Vagina (tissue), 2 donors: ENCODE measurements around the gene KRT15.

ENCODE experiments used
- CTCF ChIP-seq, 3 experiments: fragments of 450-650 bp in 2 of 3; fragments of 200-600 bp in 1 of 3; sonication (generic) in 1 of 3; IDR thresholded peaks; one replicate each; pipeline ENCODE4 v1.5.1; 2017 to 2019; ENCODE audit warnings: antibody characterized with exemption in 3 of 3, mild to moderate bottlenecking in 2 of 3, moderate library complexity in 2 of 3
- POLR2A ChIP-seq, 2 donors: fragments of 450-650 bp; IDR thresholded peaks; one replicate each; pipeline ENCODE4 v1.6.1; 2017; ENCODE audit warnings: antibody characterized with exemption in 2 of 2, mild to moderate bottlenecking in 2 of 2, moderate library complexity in 2 of 2
- POLR2AphosphoS5 ChIP-seq, 2 donors: sonication (generic); formaldehyde crosslinking; IDR thresholded peaks; one replicate each; pipeline ENCODE4 v1.9.0; 2017; ENCODE audit warnings: antibody characterized with exemption in 2 of 2, mild to moderate bottlenecking in 2 of 2, low read depth in 1 of 2; ENCODE audit not compliant: insufficient read depth in 1 of 2

GRCh38 chr17:41505007-41505808 is 13.5 kb downstream of the KRT15 start, which contains the start of gene KRT13:
- TF ChIP-seq CTCF (IDR thresholded peaks at IDR 0.05) (no peak), POLR2AphosphoS5 (IDR thresholded peaks at IDR 0.05; ENCODE audit: insufficient read depth in 1 of 2, low read depth in 1 of 2) (peak in 1 of 2 donors; percentile 27), POLR2A (IDR thresholded peaks at IDR 0.05) (no peak)
